WTC11 (cell line): ENCODE data around the gene TPCN2. TPM values are rescaled to one million over a fixed set of nuclear protein-coding genes. Genes with fewer than 3 reads are reported as not detected.

ENCODE experiments used
- ATAC-seq: fragments of 200-7000 bp; cut with Tn5 transposase; 2 replicates; pipeline ENCODE4 v1.10.0; 2021; ENCODE audit warnings: mild to moderate bottlenecking, moderate library complexity
- CTCF ChIA-PET: fragments of 300-600 bp; sonication (Branson Sonifier 250); formaldehyde crosslinking; loops from one replicate; lab custom pipeline; 2021; ENCODE audit warnings: antibody characterized with exemption; lab: Charles Lee
- POLR2A ChIA-PET: fragments of 350-600 bp; sonication (Branson Sonifier 250); formaldehyde crosslinking; loops from one replicate; lab custom pipeline; 2021; ENCODE audit warnings: antibody characterized with exemption; lab: Charles Lee
- DNase-seq: peaks from one replicate; pipeline ENCODE4 v3.0.0; 2021; ENCODE audit warnings: low spot score
- H3K27ac Mint-ChIP-seq: 2 replicates; pipeline ENCODE4 v1.8.0; 2021; ENCODE audit warnings: mixed read lengths
- H3K27me3 Mint-ChIP-seq: 2 replicates; pipeline ENCODE4 v1.8.0; 2021; ENCODE audit warnings: low read depth, mild to moderate bottlenecking, moderate library complexity, mixed read lengths
- H3K36me3 Mint-ChIP-seq: 2 replicates; pipeline ENCODE4 v1.8.0; 2021; ENCODE audit warnings: mixed read lengths
- H3K4me1 Mint-ChIP-seq: 2 replicates; pipeline ENCODE4 v1.8.0; 2022; ENCODE audit warnings: mixed read lengths
- H3K4me3 Mint-ChIP-seq: 2 replicates; pipeline ENCODE4 v1.8.0; 2021; ENCODE audit warnings: mild to moderate bottlenecking, moderate library complexity, mixed read lengths
- H3K9me3 Mint-ChIP-seq: 2 replicates; pipeline ENCODE4 v1.8.0; 2021; ENCODE audit warnings: mixed read lengths
- CREB1 ChIP-seq: sonication (generic); formaldehyde crosslinking; IDR thresholded peaks from 2 replicates; pipeline ENCODE4 v1.8.0; 2023; ENCODE audit warnings: mild to moderate bottlenecking, missing genetic modification reagents
- FOXJ3 ChIP-seq: sonication (generic); formaldehyde crosslinking; IDR thresholded peaks from 2 replicates; pipeline ENCODE4 v1.9.0; 2021; ENCODE audit warnings: missing genetic modification reagents, mild to moderate bottlenecking, borderline replicate concordance
- FOXK1 ChIP-seq: sonication (generic); formaldehyde crosslinking; IDR thresholded peaks from 2 replicates; pipeline ENCODE4 v1.8.0; 2022; ENCODE audit warnings: mild to moderate bottlenecking, moderate library complexity, missing genetic modification reagents
- FOXP4 ChIP-seq: sonication (generic); formaldehyde crosslinking; IDR thresholded peaks from 2 replicates; pipeline ENCODE4 v1.8.0; 2022; ENCODE audit warnings: mild to moderate bottlenecking, missing genetic modification reagents
- GTF2I ChIP-seq: fragments of 250-450 bp; sonication (Bioruptor Pico); conservative IDR thresholded peaks from 2 replicates; pipeline ENCODE4 v1.4.0; 2021; ENCODE audit warnings: mild to moderate bottlenecking
- IRF1 ChIP-seq: sonication (generic); formaldehyde crosslinking; IDR thresholded peaks from 2 replicates; pipeline ENCODE4 v1.8.0; 2023; ENCODE audit warnings: missing genetic modification reagents
- MXD4 ChIP-seq: fragments of 250-450 bp; sonication (Bioruptor Pico); IDR thresholded peaks from 2 replicates; pipeline ENCODE4 v1.8.0; 2021; ENCODE audit warnings: mild to moderate bottlenecking, moderate library complexity, borderline replicate concordance
- NR3C1 ChIP-seq: sonication (generic); formaldehyde crosslinking; conservative IDR thresholded peaks from 2 replicates; pipeline ENCODE4 v1.8.1; 2023; ENCODE audit warnings: low read depth, mild to moderate bottlenecking, missing genetic modification reagents
- OVOL2 ChIP-seq: fragments of 250-450 bp; sonication (Bioruptor Pico); IDR thresholded peaks from 2 replicates; pipeline ENCODE4 v1.9.0; 2021; ENCODE audit warnings: mild to moderate bottlenecking, borderline replicate concordance
- SMAD3 ChIP-seq: sonication (generic); formaldehyde crosslinking; IDR thresholded peaks from 2 replicates; pipeline ENCODE4 v1.8.0; 2022; ENCODE audit warnings: missing genetic modification reagents, mild to moderate bottlenecking, borderline replicate concordance
- SOX15 ChIP-seq: fragments of 250-450 bp; sonication (Bioruptor Pico); IDR thresholded peaks from 2 replicates; pipeline ENCODE4 v1.9.0; 2021; ENCODE audit warnings: mild to moderate bottlenecking
- SP1 ChIP-seq: sonication (generic); formaldehyde crosslinking; conservative IDR thresholded peaks from 2 replicates; pipeline ENCODE4 v1.8.1; 2022; ENCODE audit warnings: missing genetic modification reagents
- ZBTB21 ChIP-seq: sonication (generic); formaldehyde crosslinking; IDR thresholded peaks from 2 replicates; pipeline ENCODE4 v1.8.1; 2023; ENCODE audit warnings: mild to moderate bottlenecking, missing genetic modification reagents, borderline replicate concordance
- ZBTB43 ChIP-seq: sonication (generic); formaldehyde crosslinking; IDR thresholded peaks from 2 replicates; pipeline ENCODE4 v1.8.1; 2023; ENCODE audit warnings: mild to moderate bottlenecking, missing genetic modification reagents
- total RNA-seq: library from RNA; stranded (reverse); gene quantifications from 3 replicates; pipeline ENCODE4 v1.2.3, GENCODE V29; 2021
- TF ChIP-seq, protein P1 (sequence below): sonication (generic); formaldehyde crosslinking; IDR thresholded peaks from 2 replicates; pipeline ENCODE4 v1.8.1; 2023; ENCODE audit warnings: mild to moderate bottlenecking, moderate library complexity, missing genetic modification reagents
- TF ChIP-seq, protein P2 (sequence below): fragments of 200-600 bp; IDR thresholded peaks from 2 replicates; pipeline ENCODE4 v1.8.0; 2022; ENCODE audit warnings: antibody characterized with exemption

TPCN2 gene
- total RNA-seq, 1 experiment from 2014 or later, result 24.6 TPM

GRCh38 chr11:69040581-69041260 lies 8.0 kb upstream of the TPCN2 start:
- no peak overlapping the region for H3K27ac Mint-ChIP-seq
- H3K4me3 Mint-ChIP-seq, result no peak overlapping the region
- peaks cover 29% of the 10 kb centered on the region for H3K4me1 Mint-ChIP-seq
- ChIA-PET POLR2A (no interaction called here), CTCF (interaction anchor here (1.6 kb wide), 1 partner anchor 28 kb away, joined by 6 read pairs; the partner anchor contains the start of gene MRGPRF)
- no peaks in the 10 kb centered on the region for H3K36me3 Mint-ChIP-seq
- TF ChIP-seq GTF2I (CRISPR knock-in tag), result no peak
- TF ChIP-seq, protein P1, sequence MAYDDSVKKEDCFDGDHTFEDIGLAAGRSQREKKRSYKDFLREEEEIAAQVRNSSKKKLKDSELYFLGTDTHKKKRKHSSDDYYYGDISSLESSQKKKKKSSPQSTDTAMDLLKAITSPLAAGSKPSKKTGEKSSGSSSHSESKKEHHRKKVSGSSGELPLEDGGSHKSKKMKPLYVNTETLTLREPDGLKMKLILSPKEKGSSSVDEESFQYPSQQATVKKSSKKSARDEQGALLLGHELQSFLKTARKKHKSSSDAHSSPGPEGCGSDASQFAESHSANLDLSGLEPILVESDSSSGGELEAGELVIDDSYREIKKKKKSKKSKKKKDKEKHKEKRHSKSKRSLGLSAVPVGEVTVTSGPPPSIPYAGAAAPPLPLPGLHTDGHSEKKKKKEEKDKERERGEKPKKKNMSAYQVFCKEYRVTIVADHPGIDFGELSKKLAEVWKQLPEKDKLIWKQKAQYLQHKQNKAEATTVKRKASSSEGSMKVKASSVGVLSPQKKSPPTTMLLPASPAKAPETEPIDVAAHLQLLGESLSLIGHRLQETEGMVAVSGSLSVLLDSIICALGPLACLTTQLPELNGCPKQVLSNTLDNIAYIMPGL (CRISPR knock-in tag), result no peak
- TF ChIP-seq SMAD3, result no peak
- TF ChIP-seq ZBTB43 (CRISPR knock-in tag), result no peak
- TF ChIP-seq, protein P2, sequence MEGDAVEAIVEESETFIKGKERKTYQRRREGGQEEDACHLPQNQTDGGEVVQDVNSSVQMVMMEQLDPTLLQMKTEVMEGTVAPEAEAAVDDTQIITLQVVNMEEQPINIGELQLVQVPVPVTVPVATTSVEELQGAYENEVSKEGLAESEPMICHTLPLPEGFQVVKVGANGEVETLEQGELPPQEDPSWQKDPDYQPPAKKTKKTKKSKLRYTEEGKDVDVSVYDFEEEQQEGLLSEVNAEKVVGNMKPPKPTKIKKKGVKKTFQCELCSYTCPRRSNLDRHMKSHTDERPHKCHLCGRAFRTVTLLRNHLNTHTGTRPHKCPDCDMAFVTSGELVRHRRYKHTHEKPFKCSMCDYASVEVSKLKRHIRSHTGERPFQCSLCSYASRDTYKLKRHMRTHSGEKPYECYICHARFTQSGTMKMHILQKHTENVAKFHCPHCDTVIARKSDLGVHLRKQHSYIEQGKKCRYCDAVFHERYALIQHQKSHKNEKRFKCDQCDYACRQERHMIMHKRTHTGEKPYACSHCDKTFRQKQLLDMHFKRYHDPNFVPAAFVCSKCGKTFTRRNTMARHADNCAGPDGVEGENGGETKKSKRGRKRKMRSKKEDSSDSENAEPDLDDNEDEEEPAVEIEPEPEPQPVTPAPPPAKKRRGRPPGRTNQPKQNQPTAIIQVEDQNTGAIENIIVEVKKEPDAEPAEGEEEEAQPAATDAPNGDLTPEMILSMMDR, result no peak
- no peak for TF ChIP-seq MXD4 (CRISPR knock-in tag)
- TF ChIP-seq SOX15 (CRISPR knock-in tag), result no peak
- ATAC-seq, result no peak
- no peak for DNase-seq
- H3K27me3 Mint-ChIP-seq, result no peaks in the 10 kb centered on the region
- H3K9me3 Mint-ChIP-seq, result no peaks in the 10 kb centered on the region

DNA sequence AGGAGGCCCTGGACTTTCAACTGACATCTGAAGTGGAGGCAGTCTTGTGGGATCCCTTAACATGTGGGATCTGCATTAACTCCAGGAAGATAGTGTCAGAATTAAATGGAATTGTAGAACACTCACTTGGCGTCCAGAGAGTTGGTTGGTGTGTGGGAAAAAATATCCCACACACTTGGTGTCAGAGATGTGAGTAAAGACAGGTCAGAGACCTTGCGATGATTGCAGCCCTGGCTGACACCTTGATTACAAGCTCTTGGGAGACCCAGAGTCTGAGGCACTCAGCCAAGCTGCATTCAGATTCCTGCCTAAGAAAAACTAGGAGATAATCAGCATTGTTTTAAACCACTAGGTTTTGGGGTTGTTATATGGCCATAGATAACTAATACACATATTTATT lies 7.2 kb upstream of the TPCN2 start:
- ChIA-PET CTCF (interaction anchor here (1.6 kb wide), 1 partner anchor 29 kb away, joined by 6 read pairs; the partner anchor contains the start of gene MRGPRF), POLR2A (interaction anchor here (0.9 kb wide), 1 partner anchor 30 kb away, joined by 3 read pairs; no protein-coding TSS in a partner anchor)
- peaks cover 29% of the 10 kb centered on the region for H3K4me1 Mint-ChIP-seq
- no peaks in the 10 kb centered on the region for H3K27me3 Mint-ChIP-seq
- no peak overlapping the region; the same call in 1 of the 2 replicates for H3K27ac Mint-ChIP-seq
- ATAC-seq (no peak), DNase-seq (no peak)
- H3K36me3 Mint-ChIP-seq, result no peaks in the 10 kb centered on the region
- no peaks in the 10 kb centered on the region for H3K9me3 Mint-ChIP-seq
- no peak overlapping the region for H3K4me3 Mint-ChIP-seq
- TF ChIP-seq FOXJ3 (CRISPR knock-in tag) (no peak), SP1 (CRISPR knock-in tag) (no peak), NR3C1 (no peak), CREB1 (CRISPR knock-in tag) (no peak), FOXK1 (CRISPR knock-in tag) (no peak)

DNA sequence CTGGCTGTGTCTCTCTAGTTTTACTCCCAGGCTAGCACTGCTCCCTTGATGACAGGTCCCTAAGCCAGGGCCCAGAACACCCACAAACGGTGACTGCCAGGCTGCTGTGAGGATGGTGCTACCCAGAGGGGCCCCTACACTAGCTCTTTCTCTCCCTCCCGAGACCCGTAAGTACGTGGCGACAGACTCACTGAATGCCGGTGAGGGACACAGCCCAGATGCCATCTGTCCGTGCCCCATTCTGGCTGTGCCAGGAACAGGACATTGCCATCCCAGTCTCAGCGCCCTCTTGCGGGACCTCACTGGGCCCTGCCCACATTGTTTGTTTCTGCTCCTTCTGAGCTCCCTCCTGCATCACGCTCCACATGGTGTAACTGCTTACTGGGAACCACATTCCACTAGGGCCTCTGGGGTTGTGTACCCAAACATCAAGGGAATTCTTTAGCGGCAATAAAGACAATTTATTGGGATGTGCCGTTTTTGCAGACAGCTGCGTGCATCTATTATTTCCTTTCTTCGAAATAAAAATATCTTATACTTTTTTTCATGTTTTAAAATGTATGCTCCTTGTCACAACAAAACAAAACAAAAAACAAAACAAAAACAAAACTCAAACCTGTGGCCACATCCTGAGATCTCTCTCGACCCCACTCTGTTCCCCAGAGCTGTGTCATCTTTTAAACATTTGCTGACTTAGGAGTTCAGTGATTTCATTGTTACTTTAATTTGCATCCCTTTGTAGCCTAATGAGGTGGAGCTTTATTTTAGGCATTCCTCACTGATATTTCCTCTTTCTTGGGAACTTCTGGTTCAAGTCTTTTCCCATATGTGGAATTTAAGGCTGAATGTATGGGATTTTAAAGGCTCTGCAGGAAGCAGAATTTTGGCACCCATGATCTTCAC lies 4.4 kb upstream of the TPCN2 start:
- peak; percentile 76 for DNase-seq
- H3K4me3 Mint-ChIP-seq, result no peak overlapping the region
- H3K36me3 Mint-ChIP-seq, result no peaks in the 10 kb centered on the region
- H3K27ac Mint-ChIP-seq, result peak overlapping the region; percentile 90
- CTCF ChIA-PET, result interaction anchor here (0.6 to 2.3 kb wide), 32 partner anchors 10 to 1108 kb away, joined by 3 to 62 read pairs (median 4); partner anchors contain the start of genes MRGPRD and MRGPRF
- TF ChIP-seq OVOL2, result no peak
- TF ChIP-seq ZBTB21, result 0 out of 2 replicates have a peak, but pooled peaks have one; percentile 13
- 0 out of 2 replicates have a peak, but pooled peaks have one; percentile 23 for TF ChIP-seq FOXP4 (CRISPR knock-in tag)
- no peak for TF ChIP-seq IRF1
- H3K4me1 Mint-ChIP-seq, result peaks cover 44% of the 10 kb centered on the region
- H3K9me3 Mint-ChIP-seq, result no peaks in the 10 kb centered on the region
- ATAC-seq, result peak; percentile 74
- POLR2A ChIA-PET, result interaction anchor here (0.5 to 0.7 kb wide), 2 partner anchors 30 to 558 kb away, joined by 3 read pairs; no protein-coding TSS in a partner anchor
- no peaks in the 10 kb centered on the region for H3K27me3 Mint-ChIP-seq
